HG03175 (cell line): ENCODE data around the gene OR10G6.
"Not testable (repeated sequence)": the region's sequence is repeated elsewhere in the genome, so short reads cannot be mapped to it uniquely, and the experiment has no call there.

Experiments
- ATAC-seq: cut with Tn5 transposase; IDR thresholded peaks from one replicate; pipeline ENCODE4 v1.9.1; 2021; ENCODE audit warnings: mild to moderate bottlenecking, moderate library complexity; ENCODE audit not compliant: unreplicated experiment

Gene OR10G6

GRCh38 chr11:123995119-123995518, at the start of gene OR10G6:
Gene OR10G6, minus strand, starts transcription at chr11:123995161. Its CDS starts 0 bp downstream, at chr11:123995161.
- no peak for ATAC-seq

- no peak for ATAC-seq
Observed at GRCh38 chr11:124043420-124043819, 48.5 kb upstream of the OR10G6 start.

- no peak for ATAC-seq
Observed at GRCh38 chr11:124041254-124041653, 46.3 kb upstream of the OR10G6 start, which contains the start of gene OR10G7. Gene OR10G7, minus strand, starts transcription at chr11:124041325. Its CDS starts 2,324 bp downstream, at chr11:124039001.

GRCh38 chr11:124039557-124039956, 44.6 kb upstream of the OR10G6 start:
- ATAC-seq = no peak

- no peak for ATAC-seq
Observed at GRCh38 chr11:124036666-124037065, 41.7 kb upstream of the OR10G6 start.

GRCh38 chr11:124026498-124026897, 31.5 kb upstream of the OR10G6 start, which contains the start of gene OR10G8:
Gene OR10G8, plus strand, starts transcription at chr11:124026798. Its CDS starts 2,825 bp downstream, at chr11:124029623.
- no peak for ATAC-seq

GRCh38 chr11:124015837-124016236, 20.9 kb upstream of the OR10G6 start:
- not testable (repeated sequence) for ATAC-seq

- ATAC-seq = no peak
Observed at GRCh38 chr11:124012697-124013096, 17.7 kb upstream of the OR10G6 start, which contains the start of gene OR10G4. Gene OR10G4, plus strand, starts transcription at chr11:124012997. Its CDS starts 2,578 bp downstream, at chr11:124015575.

GRCh38 chr11:123979311-123979710, 15.7 kb downstream of the OR10G6 start:
- ATAC-seq = no peak

- ATAC-seq = no peak
Observed at GRCh38 chr11:123977731-123978347, 17.1 kb downstream of the OR10G6 start, which contains the start of gene OR10S1. Gene OR10S1, minus strand, starts transcription at chr11:123977781. Its CDS starts 117 bp downstream, at chr11:123977664.

GRCh38 chr11:123976770-123977560, 18.0 kb downstream of the OR10G6 start:
- no peak for ATAC-seq

- no peak for ATAC-seq
Observed at GRCh38 chr11:123973816-123974215, 21.1 kb downstream of the OR10G6 start.

GRCh38 chr11:123956752-123957151, 38.2 kb downstream of the OR10G6 start:
- ATAC-seq = no peak

GRCh38 chr11:123945132-123945531, 49.8 kb downstream of the OR10G6 start:
- ATAC-seq = no peak
